ENCODE data around the gene NDRG2.
"Not testable (repeated sequence)": the region's sequence is repeated elsewhere in the genome, so short reads cannot be mapped to it uniquely, and the experiment has no call there.

The NDRG2 gene

GRCh38 chr14:21033133-21033698, 8.4 kb upstream of the NDRG2 start:
- DNase-seq, result no peak

GRCh38 chr14:21032326-21033132, 7.7 kb upstream of the NDRG2 start:
- no peak for DNase-seq

GRCh38 chr14:21030531-21030930, 5.7 kb upstream of the NDRG2 start:
- DNase-seq, result no peak

DNA sequence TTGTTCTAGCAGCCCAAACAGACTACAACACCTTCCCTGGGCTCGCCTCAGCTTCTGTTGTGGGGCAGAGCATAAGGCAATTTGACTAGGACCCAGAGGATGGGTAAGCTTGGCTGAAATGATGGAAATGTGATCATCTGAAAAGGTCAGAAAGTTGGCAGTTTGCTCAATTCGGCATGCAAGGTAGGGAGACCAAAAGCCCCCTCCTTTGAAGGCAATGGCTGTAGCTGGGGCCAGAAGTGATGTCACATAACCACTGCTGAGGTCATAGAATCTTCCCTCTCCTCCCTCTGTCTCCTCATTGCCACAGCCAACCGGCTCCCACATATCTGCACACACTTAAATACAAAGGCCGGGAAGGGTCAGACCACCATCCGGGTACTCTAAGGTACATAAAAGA, 5.1 kb upstream of the NDRG2 start, which contains the start of gene TPPP2:
TPPP2 (plus strand) TSS at position 301 of the 400 bp plus-strand sequence. CDS start 365 bp downstream, outside the sequence.
- no peak for DNase-seq

GRCh38 chr14:21026988-21027315, 2.1 kb upstream of the NDRG2 start:
- DNase-seq, result no peak

- no peak for DNase-seq
Observed at GRCh38 chr14:21026274-21026987, 1.6 kb upstream of the NDRG2 start.

DNA sequence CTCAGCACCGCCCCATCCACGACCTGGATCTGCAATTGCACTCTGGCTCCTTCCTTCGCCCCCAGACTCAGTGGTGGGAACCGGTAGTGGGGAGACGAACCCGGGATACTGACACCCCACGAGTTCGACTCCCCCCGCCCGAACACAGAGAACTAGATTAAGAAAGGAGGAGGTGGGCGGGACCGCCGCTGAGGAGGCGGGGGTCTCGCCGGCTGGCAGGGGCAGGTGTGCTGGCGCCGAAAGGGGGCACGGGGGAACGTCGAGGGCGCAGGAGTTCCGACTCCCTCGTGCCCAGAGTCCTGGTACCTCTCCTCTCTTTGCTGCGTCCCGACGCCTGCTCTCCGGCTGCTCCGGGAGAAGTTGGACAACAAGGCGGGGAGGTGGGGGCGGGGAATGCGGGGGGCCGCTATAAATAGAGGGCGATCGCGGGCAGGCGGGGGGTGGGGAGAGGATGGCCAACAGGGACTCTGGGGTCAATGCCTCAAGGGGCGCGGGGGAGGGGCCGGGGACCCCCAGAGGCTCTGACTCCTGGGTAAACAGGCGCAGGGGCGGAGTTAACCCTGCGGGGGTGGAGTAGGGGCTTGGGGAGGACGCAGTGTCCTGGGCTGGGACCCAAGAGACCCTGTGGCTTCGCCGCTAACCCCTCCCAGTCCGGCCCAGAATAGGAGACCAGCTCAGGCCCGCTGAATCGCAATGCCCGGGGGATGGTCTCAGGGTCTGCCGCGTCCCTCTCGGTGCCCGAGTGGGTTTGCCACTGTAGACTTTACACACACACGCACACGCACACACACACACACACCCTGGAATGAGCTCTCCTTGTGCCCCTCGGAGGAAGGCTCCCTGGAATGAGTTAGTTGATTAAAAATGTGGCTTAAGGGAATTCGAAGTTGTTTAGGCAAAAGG, 761 bp upstream of the NDRG2 start:
- DNase-seq, result no peak

- DNase-seq, result no peak
Observed at GRCh38 chr14:21023817-21024584, 860 bp downstream of the NDRG2 start.

DNA sequence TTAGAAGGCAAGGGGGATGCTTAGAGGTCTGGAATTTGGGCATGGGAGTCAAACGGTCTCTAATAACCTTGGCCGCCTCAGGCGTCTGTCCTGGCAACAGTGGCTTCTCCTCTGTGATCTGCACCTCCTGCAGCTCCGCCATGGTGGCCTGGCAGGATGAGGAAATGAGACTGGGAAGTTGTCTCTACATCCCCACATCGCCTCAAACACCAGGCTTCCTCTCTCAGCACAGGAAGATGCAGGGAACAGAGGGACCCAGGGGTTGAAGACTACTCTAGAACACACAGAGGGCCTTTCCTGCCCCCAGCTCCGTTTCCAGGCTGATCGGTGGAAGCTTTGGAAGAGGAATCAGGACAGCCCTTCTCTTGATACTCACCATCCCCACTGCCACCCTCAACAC, 1.7 kb downstream of the NDRG2 start:
- DNase-seq, result no peak

GRCh38 chr14:21022686-21023085, 2.2 kb downstream of the NDRG2 start:
- no peak for DNase-seq

GRCh38 chr14:21020977-21021545, 3.8 kb downstream of the NDRG2 start:
- DNase-seq, result no peak

- no peak for DNase-seq
Observed at GRCh38 chr14:21019366-21019765, 5.5 kb downstream of the NDRG2 start.

GRCh38 chr14:21018781-21019180, 6.1 kb downstream of the NDRG2 start:
- DNase-seq, result no peak

- no peak for DNase-seq
Observed at GRCh38 chr14:21018286-21018685, 6.6 kb downstream of the NDRG2 start.

DNA sequence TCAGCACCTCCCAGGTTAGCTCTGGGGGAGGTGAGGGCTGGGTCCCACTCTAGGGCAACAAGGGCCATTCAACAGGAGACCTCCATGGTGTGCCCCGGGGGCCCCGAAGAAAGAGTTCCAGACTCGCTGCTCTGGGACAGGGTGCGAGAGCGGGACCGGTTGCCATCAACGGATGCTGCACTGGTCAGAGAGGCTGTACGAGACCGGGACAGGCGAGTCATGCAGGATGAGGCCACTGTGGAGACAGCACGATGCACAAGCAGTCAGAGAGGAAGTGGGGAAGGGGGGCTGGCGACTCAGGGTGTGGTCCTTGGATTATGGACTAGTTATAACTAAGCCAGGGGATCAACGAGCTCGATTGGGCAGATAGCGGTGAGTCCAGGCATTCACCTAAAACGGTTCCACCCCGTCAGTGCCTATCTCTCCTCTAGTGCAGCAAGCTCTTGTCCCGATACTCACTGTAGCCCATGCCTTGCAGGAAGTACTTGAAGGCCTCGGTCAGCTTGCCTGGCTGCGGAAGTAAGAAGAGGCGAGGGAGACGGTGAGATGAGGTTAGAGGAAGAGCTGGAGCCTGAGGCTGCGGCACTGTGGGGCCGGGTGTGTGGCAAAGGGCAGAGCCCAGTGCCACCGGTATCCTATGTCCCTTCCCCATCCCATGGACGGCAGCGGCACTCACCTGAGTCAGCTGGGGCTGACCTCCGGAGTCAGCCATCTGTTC, 7.2 kb downstream of the NDRG2 start:
- no peak for DNase-seq

- no peak for DNase-seq
Observed at GRCh38 chr14:21016413-21017190, 8.3 kb downstream of the NDRG2 start.

DNA sequence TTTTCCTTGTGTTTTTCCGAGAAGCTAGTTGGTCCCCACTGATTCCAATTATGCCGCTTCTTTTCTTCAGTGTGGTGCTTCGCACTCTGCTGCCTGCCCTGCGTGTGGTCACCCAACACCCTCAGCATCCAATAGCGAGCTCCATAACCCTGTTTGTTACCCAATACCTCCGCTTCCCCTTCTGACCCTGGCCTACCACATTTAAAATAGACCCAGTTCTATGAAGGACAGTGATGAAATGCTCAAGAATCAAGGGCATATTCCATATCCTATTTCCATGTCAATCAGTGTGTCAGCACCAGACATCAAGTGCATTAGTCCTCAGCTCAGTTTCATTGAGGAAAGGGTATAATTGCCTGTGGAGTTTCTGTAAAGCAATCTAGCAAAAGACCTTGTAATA, 9.5 kb downstream of the NDRG2 start:
- no peak for DNase-seq

- no peak for DNase-seq
Observed at GRCh38 chr14:21014761-21015190, 10.1 kb downstream of the NDRG2 start.

DNA sequence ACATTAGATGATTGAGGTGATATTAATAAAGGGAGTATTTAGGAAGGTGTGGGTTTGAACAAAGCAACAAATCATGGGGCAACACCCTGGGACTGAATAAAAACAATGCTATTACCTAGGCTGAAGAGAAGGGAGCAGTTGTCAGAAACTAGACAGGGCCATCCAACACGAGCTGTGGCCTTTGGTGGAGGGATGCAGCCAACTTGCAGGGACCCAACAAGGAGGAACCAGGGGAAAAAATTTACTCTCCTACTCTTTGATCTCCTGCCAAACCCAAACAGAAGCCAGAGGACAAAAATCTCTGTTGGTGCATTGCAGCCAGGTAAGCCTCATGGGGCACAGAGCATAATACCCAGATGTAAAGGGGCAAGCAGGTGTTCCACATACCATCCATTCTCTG, 13.7 kb downstream of the NDRG2 start:
- no peak for DNase-seq

DNA sequence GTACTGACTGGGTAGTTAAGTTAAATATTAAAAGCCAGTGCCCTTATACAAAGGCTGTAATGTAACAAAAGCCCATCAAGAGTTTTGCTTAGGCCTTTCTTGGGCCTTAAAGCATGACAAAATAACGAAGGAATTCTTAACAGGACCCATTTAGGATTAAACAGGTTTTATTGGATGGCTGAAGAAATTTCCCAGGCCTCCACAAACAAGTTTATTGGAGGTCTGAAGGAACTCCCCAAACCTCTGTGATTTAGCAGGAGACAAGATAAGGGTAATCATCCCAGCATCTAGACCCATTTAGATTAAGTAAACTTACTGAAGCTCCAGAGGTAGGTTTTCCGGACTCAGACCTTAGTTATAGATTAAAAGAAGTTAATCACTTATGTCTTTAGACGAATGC, 15.1 kb downstream of the NDRG2 start:
- not testable (repeated sequence) for DNase-seq

All from cortex of kidney (tissue), 1 donor.